GM10266 (cell line): ENCODE measurements around the gene RNF213.
"Not testable (repeated sequence)": the region's sequence is repeated elsewhere in the genome, so short reads cannot be mapped to it uniquely, and the experiment has no call there.

Experiments
- DNase-seq: peaks from one replicate; pipeline ENCODE4 v3.0.0; 2012; ENCODE audit errors: extremely low spot score
- TF ChIP-seq, protein P1 (sequence below): IDR thresholded peaks from 2 replicates; pipeline ENCODE4 v1.5.1; 2012; ENCODE audit warnings: mild to moderate bottlenecking, low read depth; ENCODE audit not compliant: control insufficient read depth, insufficient read depth; ENCODE audit errors: missing control alignments

The RNF213 gene

DNA sequence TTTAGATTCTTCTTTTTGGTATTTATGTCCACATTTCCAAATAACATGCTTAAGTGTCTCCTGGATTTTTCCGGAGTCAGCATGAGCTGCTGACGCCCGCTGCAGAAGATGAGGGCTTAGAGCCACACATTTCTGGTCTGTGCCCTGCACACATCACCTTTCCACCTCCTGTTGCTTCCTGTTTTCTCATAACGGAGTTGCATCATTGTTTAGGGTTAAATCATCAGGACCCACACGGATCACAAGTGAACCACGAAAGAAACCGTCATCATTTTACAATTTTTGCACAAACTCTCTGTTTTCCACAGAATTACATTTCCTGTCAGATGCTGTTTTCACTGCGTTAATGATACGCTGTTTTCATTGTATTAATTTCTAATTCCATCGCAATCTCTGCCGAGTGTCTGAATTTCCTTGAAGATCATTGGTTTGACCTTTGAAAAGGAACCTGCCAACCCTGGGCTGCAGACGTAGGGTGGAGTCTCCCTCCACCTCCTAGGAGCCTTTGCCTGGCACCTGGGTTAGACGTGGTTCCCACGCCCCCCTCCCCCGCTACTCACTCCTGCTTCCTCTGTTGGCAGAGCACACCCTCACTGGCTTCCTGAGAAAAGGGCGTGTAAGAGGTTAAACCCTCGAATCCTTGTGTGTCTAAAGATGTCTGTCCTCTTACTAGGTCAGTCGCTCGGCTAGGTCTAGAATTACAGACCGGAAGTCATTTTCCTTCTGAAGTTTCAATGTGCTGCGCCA lies 68.2 kb downstream of the RNF213 start:
- DNase-seq = no peak
- TF ChIP-seq, protein P1, sequence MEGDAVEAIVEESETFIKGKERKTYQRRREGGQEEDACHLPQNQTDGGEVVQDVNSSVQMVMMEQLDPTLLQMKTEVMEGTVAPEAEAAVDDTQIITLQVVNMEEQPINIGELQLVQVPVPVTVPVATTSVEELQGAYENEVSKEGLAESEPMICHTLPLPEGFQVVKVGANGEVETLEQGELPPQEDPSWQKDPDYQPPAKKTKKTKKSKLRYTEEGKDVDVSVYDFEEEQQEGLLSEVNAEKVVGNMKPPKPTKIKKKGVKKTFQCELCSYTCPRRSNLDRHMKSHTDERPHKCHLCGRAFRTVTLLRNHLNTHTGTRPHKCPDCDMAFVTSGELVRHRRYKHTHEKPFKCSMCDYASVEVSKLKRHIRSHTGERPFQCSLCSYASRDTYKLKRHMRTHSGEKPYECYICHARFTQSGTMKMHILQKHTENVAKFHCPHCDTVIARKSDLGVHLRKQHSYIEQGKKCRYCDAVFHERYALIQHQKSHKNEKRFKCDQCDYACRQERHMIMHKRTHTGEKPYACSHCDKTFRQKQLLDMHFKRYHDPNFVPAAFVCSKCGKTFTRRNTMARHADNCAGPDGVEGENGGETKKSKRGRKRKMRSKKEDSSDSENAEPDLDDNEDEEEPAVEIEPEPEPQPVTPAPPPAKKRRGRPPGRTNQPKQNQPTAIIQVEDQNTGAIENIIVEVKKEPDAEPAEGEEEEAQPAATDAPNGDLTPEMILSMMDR = no peak

DNA sequence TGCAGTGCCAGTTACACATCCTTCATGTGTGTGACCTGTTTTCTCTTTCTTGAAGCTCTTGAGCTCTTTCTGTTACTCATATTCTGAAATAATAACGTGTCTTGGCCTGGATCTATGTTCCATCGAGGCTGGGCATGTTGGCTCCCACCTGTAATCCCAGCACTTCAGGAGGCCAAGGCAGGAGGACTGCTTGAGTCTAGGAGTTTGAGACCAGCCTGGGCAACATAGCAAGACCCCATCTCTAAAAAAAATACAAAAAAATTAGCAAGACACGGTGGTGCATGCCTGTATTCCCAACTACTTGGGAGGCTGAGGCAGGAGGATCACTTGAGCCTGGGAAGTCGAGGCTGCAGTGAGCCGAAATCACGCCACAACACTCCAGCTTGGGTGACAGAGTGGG lies 68.8 kb downstream of the RNF213 start:
- not testable (repeated sequence) for DNase-seq

DNA sequence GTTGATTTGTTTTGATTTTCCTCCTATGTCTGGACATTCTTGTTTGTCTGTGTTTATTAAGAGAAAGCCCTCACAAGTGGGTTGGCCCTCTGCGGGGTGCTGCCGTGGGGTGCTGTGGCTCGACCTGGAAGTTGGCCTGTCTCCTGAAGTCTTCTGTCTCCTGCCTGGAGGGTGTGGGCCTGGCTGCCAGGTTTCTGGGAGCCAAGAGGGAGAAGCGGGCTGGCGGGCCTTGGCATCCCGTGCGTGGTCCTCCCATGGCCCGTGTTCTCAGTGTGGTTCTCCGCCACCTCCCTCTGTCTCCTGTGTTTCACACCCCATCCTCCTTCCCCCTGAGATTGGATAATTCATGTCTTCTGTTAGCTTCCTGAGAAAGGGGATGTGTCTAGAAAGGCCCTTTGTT lies 69.6 kb downstream of the RNF213 start:
- TF ChIP-seq, protein P1 = no peak
- no peak for DNase-seq

DNA sequence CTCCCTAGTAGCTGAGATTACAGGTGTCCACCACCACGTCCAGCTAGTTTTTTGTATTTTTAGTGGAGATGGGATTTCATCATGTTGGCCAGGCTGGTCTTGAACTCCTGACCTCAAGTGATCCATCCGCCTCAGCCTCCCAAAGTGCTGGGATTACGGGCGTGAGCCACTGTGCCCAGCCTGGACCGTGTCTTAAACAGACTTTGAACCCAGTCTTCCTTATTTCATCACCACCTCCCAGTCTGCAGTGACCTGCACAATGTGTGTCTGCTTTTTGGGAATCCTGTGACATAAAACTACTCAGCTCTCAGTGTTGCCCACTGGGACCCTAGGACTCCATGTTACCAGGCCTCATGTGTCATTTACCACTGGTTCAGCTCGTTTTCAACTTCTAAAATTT lies 70.3 kb downstream of the RNF213 start:
- DNase-seq = not testable (repeated sequence)

DNA sequence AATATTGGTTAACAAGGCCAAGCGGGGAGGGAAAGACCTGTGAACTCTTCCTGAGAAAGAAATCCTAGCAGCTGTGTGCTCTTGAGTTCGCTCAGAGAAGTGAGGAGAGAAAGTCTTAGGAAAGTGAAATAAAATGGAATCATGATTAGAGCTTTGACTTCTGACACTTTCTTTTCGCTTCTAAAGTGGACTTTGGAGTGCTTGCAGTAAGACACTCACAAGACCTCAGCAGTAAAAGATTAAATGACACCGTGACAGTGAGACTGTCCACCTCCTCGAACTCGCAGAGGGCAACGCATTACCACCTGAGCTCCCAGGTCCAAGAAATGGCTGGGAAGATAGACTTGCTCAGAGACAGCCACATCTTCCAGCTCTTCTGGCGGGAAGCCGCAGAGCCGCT lies 71.2 kb downstream of the RNF213 start:
- no peak for DNase-seq
- TF ChIP-seq, protein P1 = no peak

DNA sequence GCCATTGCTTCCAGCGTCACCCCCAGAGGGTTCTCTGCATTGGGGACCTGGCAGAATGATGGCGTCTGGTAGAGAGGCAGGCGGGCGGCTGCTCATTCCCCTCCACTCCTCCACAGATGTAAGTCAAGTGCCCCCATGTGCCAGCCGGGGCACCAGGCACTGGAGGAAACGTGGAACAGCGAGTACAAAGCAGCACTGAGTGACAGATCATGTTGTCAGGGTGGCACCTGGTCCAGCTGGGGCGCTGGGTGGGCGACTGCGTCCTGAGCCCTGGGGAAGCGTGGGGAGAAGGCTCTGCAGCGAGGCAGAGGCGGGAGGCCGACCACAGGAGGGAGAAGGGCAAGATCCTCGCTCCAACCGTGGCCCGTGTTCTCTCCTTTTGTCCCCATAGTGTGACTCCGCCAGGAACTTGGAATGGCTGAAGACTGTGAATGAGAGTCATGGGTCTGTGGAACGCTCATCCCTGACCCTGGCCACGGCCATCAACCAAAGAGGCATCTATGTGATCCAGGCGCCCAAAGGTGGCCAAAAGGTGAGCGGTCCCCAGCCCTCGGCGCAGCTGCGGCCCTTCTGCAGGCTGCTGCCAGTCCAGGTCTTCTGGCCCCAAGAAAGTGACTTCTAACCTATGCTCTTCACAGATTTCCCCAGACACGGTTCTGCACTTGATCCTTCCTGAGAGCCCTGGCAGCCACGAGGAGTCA lies 76.7 kb downstream of the RNF213 start:
- TF ChIP-seq, protein P1 = no peak
- DNase-seq = no peak

DNA sequence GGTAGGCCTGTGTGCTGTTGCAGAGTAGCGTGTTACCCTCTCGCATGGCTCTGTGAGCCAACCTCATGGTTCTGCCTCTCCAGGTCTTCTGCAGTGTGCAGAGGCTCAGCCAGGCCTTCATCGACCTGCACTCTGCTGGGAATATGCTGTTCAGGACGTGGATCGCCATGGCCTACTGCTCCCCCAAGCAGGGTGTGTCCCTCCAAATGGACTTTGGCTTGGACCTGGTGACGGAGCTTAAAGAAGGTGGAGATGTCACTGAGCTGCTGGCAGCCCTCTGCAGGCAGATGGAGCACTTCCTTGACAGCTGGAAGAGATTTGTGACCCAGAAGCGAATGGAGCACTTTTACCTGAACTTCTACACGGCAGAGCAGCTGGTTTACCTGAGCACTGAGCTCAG lies 78.5 kb downstream of the RNF213 start:
- DNase-seq = no peak
- TF ChIP-seq, protein P1 = no peak

DNA sequence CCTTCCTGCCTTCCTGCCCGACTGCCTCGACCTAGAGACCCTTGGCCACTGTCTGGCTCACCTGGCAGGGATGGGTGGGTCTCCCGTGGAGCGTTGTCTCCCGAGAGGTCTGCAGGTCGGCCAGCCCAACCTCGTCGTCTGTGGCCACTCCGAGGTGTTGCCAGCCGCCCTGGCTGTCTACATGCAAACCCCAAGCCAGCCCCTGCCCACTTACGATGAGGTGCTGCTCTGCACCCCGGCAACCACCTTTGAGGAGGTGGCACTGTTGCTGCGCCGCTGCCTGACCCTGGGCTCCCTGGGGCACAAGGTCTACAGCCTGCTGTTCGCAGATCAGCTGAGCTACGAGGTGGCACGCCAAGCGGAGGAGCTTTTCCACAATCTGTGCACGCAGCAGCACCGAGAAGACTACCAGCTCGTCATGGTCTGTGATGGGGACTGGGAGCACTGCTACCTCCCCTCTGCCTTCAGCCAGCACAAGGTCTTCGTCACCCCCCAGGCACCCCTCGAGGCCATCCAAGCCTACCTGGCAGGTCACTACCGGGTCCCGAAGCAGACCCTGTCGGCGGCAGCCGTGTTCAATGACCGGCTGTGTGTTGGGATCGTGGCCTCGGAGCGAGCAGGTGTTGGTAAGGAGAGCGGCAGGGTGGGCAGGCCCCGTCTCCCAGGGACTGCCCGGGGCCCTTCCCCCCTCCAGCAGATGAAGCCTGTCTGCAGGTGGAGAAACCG lies 79.2 kb downstream of the RNF213 start:
- TF ChIP-seq, protein P1 = no peak
- DNase-seq = no peak
